CD4-positive, alpha-beta T cell treated with Interleukin-17A for 1 hour (primary cell): ENCODE results near the gene CD47.

ENCODE experiments used
- DNase-seq: peaks from one replicate; pipeline ENCODE4 v3.0.0-alpha.2; 2020

The CD47 gene

DNA sequence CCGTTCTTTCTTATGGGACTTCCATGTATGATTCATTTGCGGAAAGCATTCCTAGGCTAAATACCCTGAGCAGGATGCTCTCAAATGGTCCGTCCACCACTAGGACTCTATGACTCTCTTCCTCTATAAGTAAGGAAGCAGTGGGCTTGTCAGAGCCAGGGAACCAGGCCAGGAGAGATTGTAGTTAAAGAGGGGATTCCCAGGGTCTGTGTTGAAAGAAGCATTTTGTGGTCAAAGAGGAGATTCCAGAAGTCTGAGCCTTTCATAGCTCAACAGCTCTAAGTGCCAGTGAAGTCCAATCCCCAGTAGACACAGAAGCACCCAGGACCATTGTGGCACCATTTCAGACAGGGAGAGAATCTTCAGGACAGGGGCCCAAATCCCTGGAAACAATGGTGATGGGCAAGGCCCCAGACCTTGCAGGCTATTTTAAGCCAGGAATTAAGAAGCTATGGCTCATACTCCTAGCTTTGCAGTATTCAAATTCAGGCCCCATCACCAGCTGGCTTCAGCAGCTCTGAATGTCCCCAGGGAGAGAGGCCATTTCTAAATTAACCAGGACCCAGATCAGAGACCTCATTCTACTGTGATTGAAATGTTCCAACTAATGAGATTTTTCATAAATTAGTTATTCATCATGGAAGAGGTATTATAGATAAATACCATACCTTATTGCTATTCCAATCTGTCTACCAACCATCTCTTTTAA, 81.7 kb downstream of the CD47 start:
- DNase-seq, result no peak

DNA sequence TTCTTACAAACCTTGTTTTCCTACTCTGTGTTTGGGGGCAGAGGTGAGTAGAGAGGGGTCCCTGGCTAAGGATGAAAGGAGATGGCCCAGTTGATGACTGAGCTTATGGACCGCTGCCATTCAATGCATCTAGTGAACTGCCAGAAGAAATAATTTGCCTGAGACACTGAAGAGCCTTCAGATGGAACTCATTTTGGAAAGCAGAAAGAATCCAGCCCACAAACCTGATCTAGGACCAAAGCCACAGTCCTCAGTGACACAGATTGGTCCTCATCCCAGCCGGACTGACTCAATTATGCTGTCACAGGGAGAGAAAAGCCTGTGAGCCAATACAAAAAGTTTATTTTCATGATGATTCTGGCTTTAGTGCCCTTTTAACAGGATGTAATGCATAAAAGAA, 82.7 kb downstream of the CD47 start:
- DNase-seq, result no peak

DNA sequence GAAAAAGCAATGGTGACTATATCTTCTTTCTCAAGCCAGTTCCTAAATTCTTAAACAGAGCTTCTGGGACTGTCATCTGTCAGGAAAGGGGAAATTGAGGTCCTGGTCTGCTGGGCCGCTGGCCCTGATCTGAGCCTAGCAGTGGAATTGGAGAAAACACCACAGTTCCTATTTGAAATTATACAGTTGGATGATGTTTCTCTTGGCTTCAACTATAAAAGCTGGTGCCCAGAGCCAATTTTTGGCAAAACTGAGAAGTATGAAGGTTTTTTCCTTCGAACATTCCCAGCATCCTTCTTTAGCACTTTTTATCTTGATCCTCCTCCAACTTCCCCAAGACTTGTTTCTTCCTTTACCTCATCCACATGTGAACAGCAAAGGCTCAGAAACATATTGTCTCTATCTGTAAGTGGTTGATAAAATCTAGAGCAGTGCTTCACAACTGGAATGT, 83.9 kb downstream of the CD47 start:
- no peak for DNase-seq

DNA sequence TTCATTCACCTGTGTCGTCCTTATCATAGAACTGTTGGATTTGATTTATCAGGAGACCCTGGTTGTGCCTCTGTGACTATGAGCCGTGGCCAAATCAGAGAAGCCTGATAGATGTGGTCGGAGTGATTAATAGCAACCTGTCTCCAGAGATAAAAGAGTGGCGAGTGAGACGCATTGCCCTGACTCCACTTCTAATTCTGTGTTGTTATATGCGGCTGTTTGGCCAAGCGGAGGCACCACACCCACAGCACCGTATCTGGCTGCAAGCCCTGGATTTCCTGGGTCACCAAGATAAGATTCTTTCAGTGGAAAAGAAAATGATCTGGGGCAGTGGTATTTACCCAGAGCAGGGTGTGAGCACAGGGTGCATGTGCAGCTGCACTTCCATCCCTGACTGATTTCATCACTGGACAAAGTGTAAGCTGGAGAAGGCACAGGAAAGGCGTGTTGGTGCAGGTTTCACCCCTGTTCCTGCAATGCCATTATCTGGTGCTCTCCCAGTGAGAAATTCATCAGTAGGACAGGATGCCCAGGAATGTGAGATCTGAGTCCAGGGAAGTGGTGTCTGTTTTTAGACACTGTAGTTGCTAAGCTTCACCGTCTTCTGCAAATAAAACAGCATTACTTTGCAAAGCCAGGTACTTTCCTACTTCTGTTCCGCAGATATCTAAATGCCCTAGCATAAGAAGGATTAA, 84.6 kb downstream of the CD47 start:
- no peak for DNase-seq

DNA sequence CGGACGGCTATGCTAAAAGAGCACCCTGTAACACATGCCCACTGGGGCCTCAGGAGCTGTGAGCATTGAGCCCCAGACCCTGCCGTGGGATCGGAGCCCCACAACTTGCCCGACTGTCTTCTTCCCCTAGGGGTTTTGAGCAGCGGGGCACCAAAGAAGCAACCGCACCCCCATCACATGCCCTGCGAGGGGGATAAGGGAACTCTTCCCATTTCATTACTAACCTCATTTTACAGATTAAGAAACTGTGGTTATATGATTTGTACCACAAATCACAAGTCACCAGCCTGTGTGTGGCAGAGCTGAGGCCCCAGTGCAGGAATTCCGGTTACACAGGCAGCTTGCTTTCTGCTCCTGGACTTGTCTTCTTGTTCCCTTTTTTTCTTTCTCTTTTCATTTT, 86.2 kb downstream of the CD47 start:
- no peak for DNase-seq

DNA sequence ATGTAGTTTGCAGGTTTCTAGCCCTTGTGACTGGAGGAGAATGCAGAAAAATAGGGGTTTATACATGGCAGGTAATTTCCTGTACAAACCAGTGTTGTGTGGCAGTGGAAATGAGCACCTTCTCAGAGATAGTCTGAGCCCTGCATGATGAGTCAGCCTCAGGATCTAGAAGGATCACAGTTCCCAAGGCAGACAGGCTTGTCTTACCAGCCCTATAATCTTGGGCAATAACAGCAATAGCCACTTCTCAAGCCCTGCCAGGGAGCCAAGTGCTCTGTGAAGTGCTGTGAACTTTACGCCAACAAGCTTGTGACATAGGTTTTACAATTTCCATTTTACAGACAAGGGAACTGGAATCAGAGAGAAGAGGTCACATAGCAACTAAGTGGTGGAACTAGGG, 89.4 kb downstream of the CD47 start:
- no peak for DNase-seq

DNA sequence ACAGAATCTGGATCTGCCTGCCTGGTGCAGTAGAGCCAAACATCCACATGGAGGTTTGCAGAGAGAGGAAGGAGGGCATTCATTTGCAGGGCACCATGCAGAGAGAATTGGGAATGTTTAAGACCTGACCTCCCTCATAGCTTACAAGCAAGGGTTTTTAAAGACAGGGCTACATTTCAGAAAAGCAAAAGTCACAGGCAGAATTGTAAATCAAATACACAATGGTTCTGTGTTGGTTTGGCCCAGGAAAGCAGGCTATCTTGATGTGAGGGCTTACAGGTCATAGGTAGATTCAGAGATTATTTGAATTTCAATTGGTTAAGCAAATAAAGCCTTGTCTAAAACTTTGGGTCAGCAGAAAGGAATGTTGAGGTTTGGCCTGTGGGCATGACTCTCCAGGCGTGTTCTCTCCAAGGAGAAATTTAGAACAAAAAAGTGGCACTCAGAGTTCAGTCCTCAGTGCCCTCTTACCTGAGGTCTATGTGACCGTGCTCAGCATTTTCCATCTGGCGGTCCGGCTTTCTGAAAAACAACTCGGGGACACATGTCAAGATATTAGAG, 91.5 kb downstream of the CD47 start:
- no peak for DNase-seq

DNA sequence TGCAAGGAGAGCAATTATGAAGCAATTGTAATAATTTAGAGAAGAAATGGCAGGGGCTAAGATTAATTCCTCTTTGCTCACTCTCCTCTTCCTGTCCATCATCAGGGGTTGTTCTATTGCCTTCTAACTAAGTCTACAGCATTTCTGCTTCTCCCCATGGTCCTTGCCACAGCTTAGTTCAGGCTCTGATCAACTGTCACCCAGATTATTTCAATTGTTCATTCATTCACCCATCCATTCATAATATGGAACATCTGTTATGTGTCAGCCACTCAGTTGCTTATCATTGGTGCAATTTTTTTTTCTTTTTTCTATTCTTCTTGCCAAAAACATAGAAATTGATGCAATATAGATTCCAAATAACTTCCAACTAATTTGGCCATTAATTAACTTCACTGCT, 93.2 kb downstream of the CD47 start:
- DNase-seq, result no peak

DNA sequence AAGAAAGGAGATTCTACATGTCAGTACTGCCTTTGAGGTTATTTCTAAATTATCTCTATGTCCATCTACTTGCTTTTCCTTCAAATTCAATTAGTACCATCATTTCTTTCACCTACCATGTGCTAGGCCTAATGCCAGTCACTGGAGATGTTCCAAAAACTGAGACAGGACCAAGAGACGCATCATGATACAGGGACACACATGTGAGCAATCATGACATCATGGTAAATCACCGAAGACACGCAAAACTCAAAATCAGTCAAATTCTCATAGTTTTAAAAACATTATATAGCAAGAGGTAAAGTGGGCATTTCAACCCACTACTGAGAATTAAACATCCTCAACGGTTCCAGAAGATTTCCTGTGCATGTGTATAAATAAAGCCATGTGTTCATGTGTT, 95.0 kb downstream of the CD47 start:
- no peak for DNase-seq

DNA sequence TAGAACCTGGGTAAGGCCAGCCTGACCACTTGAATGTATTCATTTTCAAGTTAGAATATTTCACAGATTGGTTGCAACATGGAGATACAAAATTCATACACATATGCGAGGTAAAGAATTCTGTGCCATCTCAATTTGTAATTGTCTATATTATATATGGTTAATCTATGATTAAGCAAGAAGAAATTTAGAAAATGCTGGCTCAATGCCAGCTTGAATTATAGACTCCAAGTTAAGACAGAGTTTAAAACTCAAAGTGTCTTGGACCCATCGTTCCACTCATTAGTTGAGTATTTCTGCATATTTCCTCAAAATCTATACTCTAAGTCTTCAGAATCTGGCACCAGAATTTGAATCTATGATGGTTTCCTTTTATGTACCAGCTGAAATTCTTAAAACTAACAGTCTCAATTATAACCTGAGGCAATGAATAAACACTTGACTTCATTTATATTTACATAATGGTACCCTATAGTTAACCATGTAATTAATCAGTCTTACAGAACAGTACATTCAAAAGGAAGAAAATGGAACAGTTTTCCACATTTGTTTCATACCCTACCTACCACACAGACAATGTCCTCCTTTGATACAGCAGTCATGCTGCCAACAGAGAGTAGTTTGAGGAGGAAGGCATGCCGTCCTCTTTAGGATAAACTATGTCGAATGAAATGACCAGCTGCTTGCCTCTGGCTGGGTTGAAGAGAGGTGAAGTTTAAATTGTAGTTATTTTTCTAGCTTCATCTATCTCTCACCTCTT, 95.7 kb downstream of the CD47 start:
- DNase-seq, result no peak

DNA sequence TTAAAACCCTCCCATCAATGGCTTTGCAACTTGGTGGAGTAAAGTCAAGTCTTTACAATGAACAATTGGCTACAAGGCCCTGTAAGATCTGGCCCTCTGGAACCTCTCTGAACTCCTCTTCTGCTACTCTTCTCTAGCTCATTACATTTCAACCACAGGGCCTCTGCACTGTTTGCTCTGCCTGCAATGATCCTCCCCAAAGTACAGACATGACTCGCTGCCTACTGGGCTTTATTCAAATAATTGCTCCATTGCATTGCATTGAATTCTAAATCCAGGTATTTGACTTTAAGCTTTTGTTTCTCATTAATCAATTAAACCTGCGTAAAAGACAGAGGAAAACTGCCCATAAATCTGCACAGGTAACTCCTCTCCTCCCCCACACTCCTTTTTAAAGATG, 96.7 kb downstream of the CD47 start:
- DNase-seq, result no peak

DNA sequence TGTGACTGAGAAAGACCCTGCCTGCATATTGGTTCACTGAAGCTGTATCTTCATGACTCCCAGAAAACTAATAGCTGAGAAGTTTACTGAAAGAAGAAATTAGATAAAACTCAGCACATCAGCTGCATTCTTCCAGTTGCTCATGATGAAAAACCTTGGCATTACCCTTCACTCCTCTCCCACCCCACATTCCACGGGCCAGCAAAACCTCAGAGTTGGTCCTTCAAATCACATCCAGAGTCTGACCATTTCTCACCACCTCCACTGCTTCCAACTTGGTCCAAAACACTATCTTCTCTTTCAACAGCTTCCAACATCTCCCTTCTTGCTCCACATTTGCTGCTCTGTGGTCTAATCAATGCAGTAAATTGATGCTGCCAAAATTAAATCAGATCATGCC, 97.1 kb downstream of the CD47 start:
- DNase-seq, result no peak
